ENCODE measurements around the gene DSTN. TPM values are rescaled to one million over a fixed set of nuclear protein-coding genes. Genes with fewer than 3 reads are reported as not detected.

Gene DSTN
- total RNA-seq, 3 donors from 2014 or later, result 180 to 384 (median 272) TPM

GRCh38 chr20:17647391-17648314 is 77.8 kb downstream of the DSTN start:
- intact Hi-C loops (cut with DNase I; ENCODE audit: low total_unique reads), result no loop called here
- no peaks in the 10 kb centered on the region for H3K9me3 ChIP-seq
- DNase-seq (ENCODE audit: low spot score in 2 of 2), result no peak
- no peak for TF ChIP-seq CTCF (IDR thresholded peaks at IDR 0.05)
- no peak for TF ChIP-seq POLR2A (IDR thresholded peaks at IDR 0.05)
- TF ChIP-seq POLR2AphosphoS5 (IDR thresholded peaks at IDR 0.05), result no peak
- H3K4me1 ChIP-seq, result peaks cover 5 to 7% of the 10 kb centered on the region in 2 donors
- H3K4me3 ChIP-seq, result no peak overlapping the region
- H3K27me3 ChIP-seq, result no peaks in the 10 kb centered on the region
- peak overlapping the region in 1 of 2 donors; percentile 3 for H3K27ac ChIP-seq
- no peaks in the 10 kb centered on the region for H3K36me3 ChIP-seq

- no peaks in the 10 kb centered on the region for H3K36me3 ChIP-seq
Measured at GRCh38 chr20:17648315-17648646, 78.4 kb downstream of the DSTN start.

GRCh38 chr20:17648791-17649730 is 79.2 kb downstream of the DSTN start:
- H3K36me3 ChIP-seq, result no peaks in the 10 kb centered on the region
- intact Hi-C loops (cut with DNase I; ENCODE audit: low total_unique reads), result no loop called here
- no peak overlapping the region for H3K4me3 ChIP-seq
- peaks cover 5 to 7% of the 10 kb centered on the region in 2 donors for H3K4me1 ChIP-seq
- peak overlapping the region in 1 of 2 donors; percentile 23 for H3K27ac ChIP-seq
- no peak for DNase-seq (ENCODE audit: low spot score in 2 of 2)
- H3K9me3 ChIP-seq, result no peaks in the 10 kb centered on the region
- TF ChIP-seq CTCF (IDR thresholded peaks at IDR 0.05) (peak in 1 of 3 donors; percentile 34), POLR2A (IDR thresholded peaks at IDR 0.05) (no peak), POLR2AphosphoS5 (IDR thresholded peaks at IDR 0.05) (no peak)
- no peaks in the 10 kb centered on the region for H3K27me3 ChIP-seq

More at GRCh38 chr20:17648315-17648646, 78.4 kb downstream of the DSTN start:
- Histone ChIP-seq H3K4me3 (no peak overlapping the region), H3K27ac (no peak overlapping the region), H3K9me3 (no peaks in the 10 kb centered on the region), H3K4me1 (peaks cover 5 to 7% of the 10 kb centered on the region in 2 donors), H3K27me3 (no peaks in the 10 kb centered on the region)
- no peak for TF ChIP-seq CTCF (IDR thresholded peaks at IDR 0.05)
- TF ChIP-seq POLR2A (IDR thresholded peaks at IDR 0.05), result no peak
- no peak for TF ChIP-seq POLR2AphosphoS5 (IDR thresholded peaks at IDR 0.05)
- DNase-seq (ENCODE audit: low spot score in 2 of 2), result no peak
- intact Hi-C loops (cut with DNase I; ENCODE audit: low total_unique reads), result no loop called here

- DNase-seq (ENCODE audit: low spot score in 2 of 2), result no peak
- Histone ChIP-seq H3K27me3 (no peaks in the 10 kb centered on the region), H3K4me3 (no peak overlapping the region), H3K27ac (no peak overlapping the region), H3K9me3 (no peaks in the 10 kb centered on the region), H3K4me1 (peaks cover 5 to 7% of the 10 kb centered on the region in 2 donors), H3K36me3 (no peaks in the 10 kb centered on the region)
- intact Hi-C loops (cut with DNase I; ENCODE audit: low total_unique reads), result no loop called here
- TF ChIP-seq CTCF (IDR thresholded peaks at IDR 0.05) (no peak), POLR2AphosphoS5 (IDR thresholded peaks at IDR 0.05) (no peak), POLR2A (IDR thresholded peaks at IDR 0.05) (no peak)
Measured at GRCh38 chr20:17650301-17651128, 80.6 kb downstream of the DSTN start.

Data from breast epithelium (tissue), 4 donors.